ENCODE data around the gene TPSD1.

GRCh38 chr16:1278477-1278876 lies 22.6 kb downstream of the TPSD1 start:
- TF ChIP-seq, protein P1, sequence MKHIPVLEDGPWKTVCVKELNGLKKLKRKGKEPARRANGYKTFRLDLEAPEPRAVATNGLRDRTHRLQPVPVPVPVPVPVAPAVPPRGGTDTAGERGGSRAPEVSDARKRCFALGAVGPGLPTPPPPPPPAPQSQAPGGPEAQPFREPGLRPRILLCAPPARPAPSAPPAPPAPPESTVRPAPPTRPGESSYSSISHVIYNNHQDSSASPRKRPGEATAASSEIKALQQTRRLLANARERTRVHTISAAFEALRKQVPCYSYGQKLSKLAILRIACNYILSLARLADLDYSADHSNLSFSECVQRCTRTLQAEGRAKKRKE (CRISPR knock-in tag; IDR thresholded peaks at IDR 0.05; ENCODE audit: low read depth): no peak
- no peak for TF ChIP-seq POLR2A (IDR thresholded peaks at IDR 0.05; ENCODE audit: low read length)
- TF ChIP-seq EP300 (IDR thresholded peaks at IDR 0.05): no peak
- TF ChIP-seq, protein P2, sequence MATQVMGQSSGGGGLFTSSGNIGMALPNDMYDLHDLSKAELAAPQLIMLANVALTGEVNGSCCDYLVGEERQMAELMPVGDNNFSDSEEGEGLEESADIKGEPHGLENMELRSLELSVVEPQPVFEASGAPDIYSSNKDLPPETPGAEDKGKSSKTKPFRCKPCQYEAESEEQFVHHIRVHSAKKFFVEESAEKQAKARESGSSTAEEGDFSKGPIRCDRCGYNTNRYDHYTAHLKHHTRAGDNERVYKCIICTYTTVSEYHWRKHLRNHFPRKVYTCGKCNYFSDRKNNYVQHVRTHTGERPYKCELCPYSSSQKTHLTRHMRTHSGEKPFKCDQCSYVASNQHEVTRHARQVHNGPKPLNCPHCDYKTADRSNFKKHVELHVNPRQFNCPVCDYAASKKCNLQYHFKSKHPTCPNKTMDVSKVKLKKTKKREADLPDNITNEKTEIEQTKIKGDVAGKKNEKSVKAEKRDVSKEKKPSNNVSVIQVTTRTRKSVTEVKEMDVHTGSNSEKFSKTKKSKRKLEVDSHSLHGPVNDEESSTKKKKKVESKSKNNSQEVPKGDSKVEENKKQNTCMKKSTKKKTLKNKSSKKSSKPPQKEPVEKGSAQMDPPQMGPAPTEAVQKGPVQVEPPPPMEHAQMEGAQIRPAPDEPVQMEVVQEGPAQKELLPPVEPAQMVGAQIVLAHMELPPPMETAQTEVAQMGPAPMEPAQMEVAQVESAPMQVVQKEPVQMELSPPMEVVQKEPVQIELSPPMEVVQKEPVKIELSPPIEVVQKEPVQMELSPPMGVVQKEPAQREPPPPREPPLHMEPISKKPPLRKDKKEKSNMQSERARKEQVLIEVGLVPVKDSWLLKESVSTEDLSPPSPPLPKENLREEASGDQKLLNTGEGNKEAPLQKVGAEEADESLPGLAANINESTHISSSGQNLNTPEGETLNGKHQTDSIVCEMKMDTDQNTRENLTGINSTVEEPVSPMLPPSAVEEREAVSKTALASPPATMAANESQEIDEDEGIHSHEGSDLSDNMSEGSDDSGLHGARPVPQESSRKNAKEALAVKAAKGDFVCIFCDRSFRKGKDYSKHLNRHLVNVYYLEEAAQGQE (IDR thresholded peaks at IDR 0.05): no peak

Data from A549 (cell line).